Vagina (tissue), 2 donors: ENCODE measurements around the gene MYO7A. TPM values are rescaled to one million over a fixed set of nuclear protein-coding genes. Genes with fewer than 3 reads are reported as not detected.
A peak's percentile ranks its signal among the peaks of the same experiment; 100 is the strongest.

Source experiments
- DNase-seq, 2 donors: peaks; one replicate each; pipeline ENCODE4 v3.0.0-alpha.2; 2017; ENCODE audit errors: extremely low spot score in 2 of 2
- H3K27ac ChIP-seq: fragments of 200-600 bp; sonication (generic); one replicate; pipeline ENCODE4 v1.5.1; 2019
- H3K27me3 ChIP-seq: fragments of 200-600 bp; sonication (generic); one replicate; pipeline ENCODE4 v1.5.1; 2019
- H3K36me3 ChIP-seq, 2 donors: fragments of 200-600 bp; sonication (generic); one replicate each; pipeline ENCODE4 v1.5.1; 2017 to 2019
- H3K4me1 ChIP-seq: fragments of 200-600 bp; sonication (generic); one replicate; pipeline ENCODE4 v1.5.1; 2019
- H3K4me3 ChIP-seq, 2 donors: fragments of 200-600 bp; sonication (generic); 1 replicate in 1 of 2; 2 replicates in 1 of 2; pipeline ENCODE4 v1.5.1; 2016 to 2019
- H3K9me3 ChIP-seq: fragments of 200-600 bp; sonication (generic); one replicate; pipeline ENCODE4 v1.5.1; 2019
- CTCF ChIP-seq, 3 experiments: fragments of 450-650 bp in 2 of 3; fragments of 200-600 bp in 1 of 3; sonication (generic) in 1 of 3; IDR thresholded peaks; one replicate each; pipeline ENCODE4 v1.5.1; 2017 to 2019; ENCODE audit warnings: antibody characterized with exemption in 3 of 3, mild to moderate bottlenecking in 2 of 3, moderate library complexity in 2 of 3
- POLR2A ChIP-seq, 2 donors: fragments of 450-650 bp; IDR thresholded peaks; one replicate each; pipeline ENCODE4 v1.6.1; 2017; ENCODE audit warnings: antibody characterized with exemption in 2 of 2, mild to moderate bottlenecking in 2 of 2, moderate library complexity in 2 of 2
- POLR2AphosphoS5 ChIP-seq, 2 donors: sonication (generic); formaldehyde crosslinking; IDR thresholded peaks; one replicate each; pipeline ENCODE4 v1.9.0; 2017; ENCODE audit warnings: antibody characterized with exemption in 2 of 2, mild to moderate bottlenecking in 2 of 2, low read depth in 1 of 2; ENCODE audit not compliant: insufficient read depth in 1 of 2
- intact Hi-C: fragments of 100-400 bp; cut with DNase I; formaldehyde crosslinking; loops from one replicate; pipeline ENCODE4 v1.15.1; 2023
- total RNA-seq: library from RNA; depleted of rRNA; stranded (reverse); fragments of >200 nt; gene quantifications from one replicate; pipeline ENCODE4 v1.2.3, GENCODE V29; 2016

Gene MYO7A
- 9.1 TPM for total RNA-seq

GRCh38 chr11:77127920-77128691, at the start of gene MYO7A:
MYO7A (plus strand) TSS chr11:77128246; CDS start chr11:77130635, 2,389 bp downstream.
- H3K4me3 ChIP-seq, result peak within 1 kb of the TSS; percentile 30 to 47
- H3K27ac ChIP-seq, result no peak within 1 kb of the TSS
- intact Hi-C loops, result loop anchor here (5.0 to 10.0 kb wide), 2 partner anchors 59 to 427 kb away; no protein-coding TSS in a partner anchor

GRCh38 chr11:77079666-77080065, 48.4 kb upstream of the MYO7A start:
- no peak for DNase-seq
- H3K36me3 ChIP-seq, result no peaks in the 10 kb centered on the region
- H3K9me3 ChIP-seq, result no peaks in the 10 kb centered on the region
- intact Hi-C loops, result loop anchor here (5.0 kb wide), 1 partner anchor 1377 kb away; no protein-coding TSS in a partner anchor
- TF ChIP-seq POLR2A (IDR thresholded peaks at IDR 0.05) (no peak), CTCF (IDR thresholded peaks at IDR 0.05) (no peak), POLR2AphosphoS5 (IDR thresholded peaks at IDR 0.05; ENCODE audit: insufficient read depth in 1 of 2, low read depth in 1 of 2) (no peak)
- H3K27me3 ChIP-seq, result no peaks in the 10 kb centered on the region
- no peak overlapping the region for H3K4me3 ChIP-seq
- H3K27ac ChIP-seq, result no peak overlapping the region
- H3K4me1 ChIP-seq, result peaks cover 33% of the 10 kb centered on the region

More at GRCh38 chr11:77127920-77128691, at the start of gene MYO7A:
- Histone ChIP-seq H3K4me1 (peaks cover 26% of the 10 kb centered on the region), H3K9me3 (no peaks in the 10 kb centered on the region), H3K27me3 (no peaks in the 10 kb centered on the region), H3K36me3 (no peaks in the 10 kb centered on the region)
- peak in 1 of 2 donors; percentile 31 for TF ChIP-seq POLR2AphosphoS5 (IDR thresholded peaks at IDR 0.05; ENCODE audit: insufficient read depth in 1 of 2, low read depth in 1 of 2)
- TF ChIP-seq POLR2A (IDR thresholded peaks at IDR 0.05), result no peak
- TF ChIP-seq CTCF (IDR thresholded peaks at IDR 0.05), result no peak
- DNase-seq, result no peak

- Histone ChIP-seq H3K27me3 (no peaks in the 10 kb centered on the region), H3K27ac (no peak overlapping the region), H3K4me1 (peaks cover 24% of the 10 kb centered on the region), H3K9me3 (no peaks in the 10 kb centered on the region), H3K4me3 (no peak overlapping the region), H3K36me3 (no peaks in the 10 kb centered on the region)
- TF ChIP-seq POLR2AphosphoS5 (IDR thresholded peaks at IDR 0.05; ENCODE audit: insufficient read depth in 1 of 2, low read depth in 1 of 2) (no peak), CTCF (IDR thresholded peaks at IDR 0.05) (no peak), POLR2A (IDR thresholded peaks at IDR 0.05) (no peak)
- DNase-seq, result no peak
- intact Hi-C loops, result loop anchor here (5.0 kb wide), 1 partner anchor 1378 kb away; no protein-coding TSS in a partner anchor
Observed at GRCh38 chr11:77080643-77081210, 47.3 kb upstream of the MYO7A start.

GRCh38 chr11:77081381-77081851, 46.6 kb upstream of the MYO7A start:
- intact Hi-C loops, result loop anchor here (5.0 kb wide), 1 partner anchor 1379 kb away; no protein-coding TSS in a partner anchor
- no peak overlapping the region for H3K27ac ChIP-seq
- H3K27me3 ChIP-seq, result no peaks in the 10 kb centered on the region
- no peaks in the 10 kb centered on the region for H3K36me3 ChIP-seq
- no peak for TF ChIP-seq POLR2A (IDR thresholded peaks at IDR 0.05)
- no peak for TF ChIP-seq POLR2AphosphoS5 (IDR thresholded peaks at IDR 0.05; ENCODE audit: insufficient read depth in 1 of 2, low read depth in 1 of 2)
- TF ChIP-seq CTCF (IDR thresholded peaks at IDR 0.05), result no peak
- no peaks in the 10 kb centered on the region for H3K9me3 ChIP-seq
- H3K4me1 ChIP-seq, result peaks cover 24% of the 10 kb centered on the region
- no peak for DNase-seq
- no peak overlapping the region for H3K4me3 ChIP-seq
